SK-N-SH (cell line): ENCODE results near the gene VAMP1.

Experiments
- EP300 ChIP-seq, 2 experiments: IDR thresholded peaks; 2 replicates each; pipeline versions ENCODE4 v1.4.0 to v1.6.1; 2012; ENCODE audit warnings: borderline replicate concordance in 1 of 2, low read depth in 1 of 2, low read length in 1 of 2
- EZH2phosphoT487 ChIP-seq: fragments of 200-600 bp; sonication (generic); IDR thresholded peaks from 2 replicates; pipeline ENCODE4 v1.6.1; 2017; ENCODE audit warnings: low read depth, mixed run types, mild to moderate bottlenecking, antibody characterized with exemption, moderate library complexity, borderline replicate concordance
- PBX3 ChIP-seq: IDR thresholded peaks from 2 replicates; pipeline ENCODE4; 2012
- POLR2AphosphoS5 ChIP-seq: IDR thresholded peaks from 2 replicates; pipeline ENCODE4 v1.6.1; 2012; ENCODE audit warnings: low read depth, low read length
- RAD21 ChIP-seq: IDR thresholded peaks from 2 replicates; pipeline ENCODE4 v1.6.1; 2012; ENCODE audit warnings: mild to moderate bottlenecking, low read length
- RFX5 ChIP-seq: IDR thresholded peaks from 2 replicates; pipeline ENCODE4 v1.6.1; 2012; ENCODE audit warnings: mild to moderate bottlenecking, improper control_type of control experiment, low read length
- USF2 ChIP-seq: fragments of 150-350 bp; IDR thresholded peaks from 2 replicates; pipeline ENCODE4 v1.6.1; 2017; ENCODE audit warnings: antibody characterized with exemption, low read length, low read depth, borderline replicate concordance
- TF ChIP-seq, protein P1 (sequence below): fragments of 200-600 bp; sonication (generic); IDR thresholded peaks from 2 replicates; pipeline ENCODE4 v1.6.1; 2017; ENCODE audit warnings: antibody characterized with exemption, mild to moderate bottlenecking, moderate library complexity

DNA sequence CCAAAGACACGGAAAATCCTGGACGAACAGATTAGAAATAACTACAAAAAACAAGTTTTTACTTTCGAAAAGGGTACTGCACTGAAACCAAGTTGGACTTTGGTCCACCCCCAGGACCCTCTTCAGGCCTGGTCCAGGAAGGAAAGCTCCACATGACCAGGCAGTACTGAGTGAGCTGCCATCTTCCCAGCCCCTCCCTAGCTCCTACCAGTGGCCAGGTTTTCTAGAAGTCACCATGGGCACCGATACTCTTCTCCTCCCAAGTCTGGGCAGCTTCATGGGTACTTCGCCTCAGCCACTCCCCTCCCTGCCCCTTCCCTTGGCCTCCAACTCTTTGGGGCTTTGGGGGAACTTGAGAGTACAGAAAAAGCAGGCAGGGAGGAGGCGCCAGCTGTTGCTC, 6.6 kb downstream of the VAMP1 start:
- TF ChIP-seq, protein P1, sequence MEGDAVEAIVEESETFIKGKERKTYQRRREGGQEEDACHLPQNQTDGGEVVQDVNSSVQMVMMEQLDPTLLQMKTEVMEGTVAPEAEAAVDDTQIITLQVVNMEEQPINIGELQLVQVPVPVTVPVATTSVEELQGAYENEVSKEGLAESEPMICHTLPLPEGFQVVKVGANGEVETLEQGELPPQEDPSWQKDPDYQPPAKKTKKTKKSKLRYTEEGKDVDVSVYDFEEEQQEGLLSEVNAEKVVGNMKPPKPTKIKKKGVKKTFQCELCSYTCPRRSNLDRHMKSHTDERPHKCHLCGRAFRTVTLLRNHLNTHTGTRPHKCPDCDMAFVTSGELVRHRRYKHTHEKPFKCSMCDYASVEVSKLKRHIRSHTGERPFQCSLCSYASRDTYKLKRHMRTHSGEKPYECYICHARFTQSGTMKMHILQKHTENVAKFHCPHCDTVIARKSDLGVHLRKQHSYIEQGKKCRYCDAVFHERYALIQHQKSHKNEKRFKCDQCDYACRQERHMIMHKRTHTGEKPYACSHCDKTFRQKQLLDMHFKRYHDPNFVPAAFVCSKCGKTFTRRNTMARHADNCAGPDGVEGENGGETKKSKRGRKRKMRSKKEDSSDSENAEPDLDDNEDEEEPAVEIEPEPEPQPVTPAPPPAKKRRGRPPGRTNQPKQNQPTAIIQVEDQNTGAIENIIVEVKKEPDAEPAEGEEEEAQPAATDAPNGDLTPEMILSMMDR = no peak
- TF ChIP-seq EZH2phosphoT487 = no peak
- TF ChIP-seq POLR2AphosphoS5 = no peak
- no peak for TF ChIP-seq EP300 (IDR thresholded peaks at IDR 0.05; ENCODE audit: borderline replicate concordance in 1 of 2, low read depth in 1 of 2, low read length in 1 of 2)
- TF ChIP-seq RFX5 = no peak
- no peak for TF ChIP-seq PBX3
- TF ChIP-seq USF2 = no peak
- TF ChIP-seq RAD21 = no peak
